ENCODE data around the gene LUC7L.
"Not testable (repeated sequence)": the region's sequence is repeated elsewhere in the genome, so short reads cannot be mapped to it uniquely, and the experiment has no call there.

DNA sequence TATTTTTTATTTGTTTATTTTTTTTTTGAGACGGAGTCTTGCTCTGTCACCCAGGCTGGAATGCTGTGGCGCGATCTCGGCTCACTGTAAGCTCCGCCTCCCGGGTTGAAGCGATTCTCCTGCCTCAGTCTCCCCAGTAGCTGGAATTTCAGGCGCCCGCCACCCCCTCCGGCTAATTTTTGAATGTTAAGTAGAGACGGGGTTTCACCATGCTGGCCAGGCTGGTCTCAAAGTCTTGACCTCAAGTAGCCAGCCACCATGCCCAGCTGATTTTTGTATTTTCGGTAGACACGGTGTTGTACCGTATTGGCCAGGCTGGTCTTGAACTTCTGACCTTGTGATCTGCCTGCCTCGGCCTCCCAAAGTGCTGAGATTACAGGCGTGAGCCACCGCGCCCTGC, 1.1 kb upstream of the LUC7L start:
- TF ChIP-seq RAD21 (IDR thresholded peaks at IDR 0.05; ENCODE audit: low read length); YY1 (IDR thresholded peaks at IDR 0.05; ENCODE audit: low read depth): not testable (repeated sequence)
- TF ChIP-seq, protein P1, sequence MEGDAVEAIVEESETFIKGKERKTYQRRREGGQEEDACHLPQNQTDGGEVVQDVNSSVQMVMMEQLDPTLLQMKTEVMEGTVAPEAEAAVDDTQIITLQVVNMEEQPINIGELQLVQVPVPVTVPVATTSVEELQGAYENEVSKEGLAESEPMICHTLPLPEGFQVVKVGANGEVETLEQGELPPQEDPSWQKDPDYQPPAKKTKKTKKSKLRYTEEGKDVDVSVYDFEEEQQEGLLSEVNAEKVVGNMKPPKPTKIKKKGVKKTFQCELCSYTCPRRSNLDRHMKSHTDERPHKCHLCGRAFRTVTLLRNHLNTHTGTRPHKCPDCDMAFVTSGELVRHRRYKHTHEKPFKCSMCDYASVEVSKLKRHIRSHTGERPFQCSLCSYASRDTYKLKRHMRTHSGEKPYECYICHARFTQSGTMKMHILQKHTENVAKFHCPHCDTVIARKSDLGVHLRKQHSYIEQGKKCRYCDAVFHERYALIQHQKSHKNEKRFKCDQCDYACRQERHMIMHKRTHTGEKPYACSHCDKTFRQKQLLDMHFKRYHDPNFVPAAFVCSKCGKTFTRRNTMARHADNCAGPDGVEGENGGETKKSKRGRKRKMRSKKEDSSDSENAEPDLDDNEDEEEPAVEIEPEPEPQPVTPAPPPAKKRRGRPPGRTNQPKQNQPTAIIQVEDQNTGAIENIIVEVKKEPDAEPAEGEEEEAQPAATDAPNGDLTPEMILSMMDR (IDR thresholded peaks at IDR 0.05): not testable (repeated sequence)
